HG03469 (cell line): Measurements from ENCODE around the gene IRAK4.
A peak's percentile ranks its signal among the peaks of the same experiment; 100 is the strongest.

Experiments used
- ATAC-seq: cut with Tn5 transposase; IDR thresholded peaks from one replicate; pipeline ENCODE4 v1.9.1; 2021; ENCODE audit warnings: mild to moderate bottlenecking, moderate library complexity, moderate number of reproducible peaks; ENCODE audit not compliant: unreplicated experiment

IRAK4 gene

GRCh38 chr12:43835656-43836474 lies 77.1 kb downstream of the IRAK4 start, which contains the start of gene TMEM117:
Gene TMEM117 (plus strand): TSS chr12:43836081.
- peak; percentile 71 for ATAC-seq

DNA sequence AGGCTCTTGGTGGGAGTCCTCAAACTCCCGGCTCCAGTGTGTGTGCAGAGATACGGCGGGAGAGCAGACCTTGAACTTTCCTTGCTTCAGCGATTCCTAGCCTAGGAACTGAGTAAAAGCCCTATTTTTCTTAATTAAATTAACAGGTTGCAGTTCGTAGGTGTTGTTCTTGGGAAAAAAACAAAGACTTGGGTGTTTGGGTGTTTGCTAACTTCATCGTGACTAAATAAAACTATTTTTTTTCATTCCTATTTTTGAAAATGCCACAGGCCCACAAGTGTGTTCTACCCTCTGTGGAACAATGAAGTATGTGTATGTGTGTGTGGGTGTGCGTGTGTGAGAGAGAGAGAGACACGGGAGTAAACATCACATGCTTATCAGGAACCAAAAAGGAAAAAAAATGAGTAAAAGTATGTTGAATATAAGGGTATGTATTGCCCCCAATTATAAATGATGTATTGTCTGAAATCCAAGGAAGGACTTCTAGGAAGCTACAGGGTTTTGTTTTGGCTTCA lies 77.8 kb downstream of the IRAK4 start:
- ATAC-seq = no peak
